Activated naive CD4-positive, alpha-beta T cell treated with Interleukin-2 at 50 U/mL for 16 hours (primary cell): ENCODE measurements around the gene MRE11.

Experiments used
- DNase-seq: peaks from one replicate; pipeline ENCODE4 v3.0.0-alpha.2; 2020

The MRE11 gene

GRCh38 chr11:94504689-94505293, 11.1 kb upstream of the MRE11 start:
- no peak for DNase-seq

GRCh38 chr11:94501522-94501921, 7.9 kb upstream of the MRE11 start:
- DNase-seq, result no peak

DNA sequence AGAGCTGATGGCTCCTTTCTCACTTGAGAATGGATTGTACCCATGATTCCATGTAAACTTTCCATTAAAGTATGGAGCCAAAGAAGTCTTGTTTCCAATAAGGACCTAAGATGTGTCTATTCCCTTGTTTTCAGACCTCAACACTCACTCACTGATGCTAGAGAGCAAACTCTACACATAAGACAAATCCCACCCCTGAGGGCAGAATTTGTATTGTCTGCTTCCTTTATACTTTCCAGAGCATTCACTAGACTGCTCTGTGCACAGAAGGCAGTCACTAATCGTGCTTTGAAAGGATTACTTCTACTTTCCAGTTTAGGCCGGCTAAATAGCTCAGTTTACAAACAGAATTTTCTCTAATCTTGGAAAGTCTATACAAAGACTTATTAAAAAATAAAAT, 6.5 kb upstream of the MRE11 start:
- no peak for DNase-seq

GRCh38 chr11:94494126-94494680, 559 bp upstream of the MRE11 start:
- no peak for DNase-seq

DNA sequence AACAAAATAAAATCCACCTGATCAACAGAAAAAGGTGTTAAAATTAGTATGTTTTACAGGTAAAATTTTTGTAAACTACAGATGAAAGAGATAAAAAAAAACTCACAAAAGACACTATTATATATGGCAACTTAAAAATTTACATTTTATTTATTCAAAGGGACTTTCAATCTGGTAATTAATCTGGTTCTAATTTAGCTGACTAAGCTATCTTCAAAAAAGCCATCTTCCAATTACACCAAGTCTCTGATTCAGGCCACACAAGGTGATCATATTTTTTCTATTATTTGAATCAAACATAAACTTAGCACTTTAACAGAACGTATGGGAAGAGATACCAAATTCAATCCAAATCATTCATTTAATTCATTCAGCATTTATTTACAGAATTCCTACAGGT, 7.6 kb downstream of the MRE11 start:
- DNase-seq, result no peak

- DNase-seq, result no peak
Measured at GRCh38 chr11:94481342-94481741, 12.3 kb downstream of the MRE11 start.

DNA sequence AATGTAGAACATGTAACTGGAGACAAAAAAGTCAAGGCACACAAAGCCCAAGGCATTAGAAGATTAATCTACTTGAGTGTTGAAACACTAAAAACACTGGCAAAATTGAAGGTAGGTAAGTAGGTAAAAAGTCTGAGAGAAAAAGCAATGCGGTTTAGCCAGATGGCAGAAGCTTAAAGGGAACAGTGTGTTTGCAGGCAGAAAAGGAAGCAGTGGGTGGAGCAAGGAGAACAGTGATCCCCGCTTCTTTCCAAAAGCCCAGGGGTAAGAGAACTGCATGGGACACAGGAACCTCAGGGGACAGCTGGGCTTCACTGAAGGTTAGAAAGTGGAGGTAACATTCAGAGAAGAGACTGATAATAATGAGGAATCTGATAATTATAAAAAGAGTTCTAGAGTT, 16.0 kb downstream of the MRE11 start:
- DNase-seq, result no peak

DNA sequence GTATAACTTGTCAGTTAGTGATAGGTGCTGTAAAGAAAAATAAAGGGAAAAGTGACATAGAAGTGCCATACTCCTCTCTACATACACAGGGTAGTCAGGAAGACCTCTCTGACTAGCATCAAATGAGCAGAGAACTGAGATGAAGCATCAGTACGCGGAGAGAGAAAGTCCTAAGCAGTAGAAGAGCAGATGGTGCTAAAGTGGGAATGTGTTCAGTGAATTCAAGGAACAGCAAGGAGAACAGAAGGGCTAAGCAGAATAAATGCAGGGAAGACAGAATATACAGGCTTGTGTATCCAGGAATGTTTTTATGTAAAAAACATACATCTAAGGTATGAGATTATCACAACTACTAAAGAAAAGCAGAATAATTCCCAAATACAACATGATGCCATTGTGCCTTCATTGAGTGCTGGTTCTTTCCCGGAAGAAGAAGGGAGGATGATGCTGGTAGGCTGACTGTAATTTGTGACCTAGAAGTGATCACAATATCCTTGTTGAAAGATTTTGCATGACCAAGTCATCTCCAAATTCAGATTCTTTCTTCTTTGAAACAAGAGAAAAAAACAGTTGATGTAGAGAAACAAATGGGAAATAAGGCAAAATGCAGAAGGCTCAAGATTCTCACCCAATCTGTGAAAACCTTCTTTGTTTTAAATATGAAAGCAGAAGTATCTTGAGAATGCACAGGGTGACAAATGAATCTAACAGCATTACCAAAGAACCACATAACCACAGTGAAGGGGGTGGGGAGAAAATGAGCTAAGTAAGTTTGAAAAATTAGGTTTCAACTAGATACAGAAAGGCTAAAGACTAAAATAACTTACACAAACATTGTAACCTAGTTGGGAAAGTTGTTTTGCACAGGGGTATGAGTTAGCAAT, 20.5 kb downstream of the MRE11 start:
- DNase-seq, result no peak

- no peak for DNase-seq
Measured at GRCh38 chr11:94469416-94469815, 24.2 kb downstream of the MRE11 start.

GRCh38 chr11:94459576-94459975, 34.1 kb downstream of the MRE11 start:
- DNase-seq, result no peak

DNA sequence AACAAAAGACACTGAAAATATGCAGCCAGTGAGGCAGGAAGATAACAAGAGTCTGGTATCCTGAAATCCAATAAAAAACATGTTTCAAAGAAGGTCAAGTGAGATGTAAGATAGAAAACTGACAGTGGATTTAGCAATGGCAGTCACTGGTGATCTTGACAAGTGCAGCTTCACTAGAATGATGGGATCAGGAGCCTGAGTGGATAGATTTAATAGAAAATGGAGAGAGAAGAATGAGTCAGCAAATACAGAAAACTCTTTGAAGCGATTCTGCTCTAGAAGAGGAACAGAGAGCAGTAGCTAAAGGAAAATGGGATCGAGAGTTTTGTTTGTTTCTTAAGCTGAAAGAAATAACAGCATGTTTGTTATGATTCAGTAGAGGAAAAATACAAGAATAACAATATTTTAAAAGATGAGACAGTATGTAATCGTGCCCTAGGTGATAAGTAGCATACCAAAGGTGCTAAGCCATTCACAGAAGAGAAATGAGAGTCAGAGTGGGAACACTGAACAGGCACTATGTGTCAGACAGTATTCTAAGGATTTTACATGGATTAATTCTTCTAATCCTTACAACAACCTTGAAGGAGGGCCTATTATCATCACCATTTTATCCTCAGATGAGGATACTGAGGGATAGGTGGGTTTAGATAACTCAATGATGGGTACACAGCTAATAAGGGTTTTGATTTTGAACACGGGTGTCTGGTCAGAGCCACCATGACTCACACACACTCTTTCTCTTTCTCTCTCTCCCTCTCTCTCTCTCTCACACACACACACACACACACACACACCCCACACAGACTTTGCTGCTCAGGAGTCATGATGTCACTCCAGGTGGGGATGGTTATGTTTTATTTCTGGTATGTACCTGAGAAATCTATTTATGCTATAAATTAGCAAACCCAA, 36.3 kb downstream of the MRE11 start:
- no peak for DNase-seq

- no peak for DNase-seq
Measured at GRCh38 chr11:94455861-94456260, 37.8 kb downstream of the MRE11 start.

GRCh38 chr11:94454301-94454700, 39.3 kb downstream of the MRE11 start:
- no peak for DNase-seq

GRCh38 chr11:94452988-94453387, 40.7 kb downstream of the MRE11 start:
- no peak for DNase-seq

DNA sequence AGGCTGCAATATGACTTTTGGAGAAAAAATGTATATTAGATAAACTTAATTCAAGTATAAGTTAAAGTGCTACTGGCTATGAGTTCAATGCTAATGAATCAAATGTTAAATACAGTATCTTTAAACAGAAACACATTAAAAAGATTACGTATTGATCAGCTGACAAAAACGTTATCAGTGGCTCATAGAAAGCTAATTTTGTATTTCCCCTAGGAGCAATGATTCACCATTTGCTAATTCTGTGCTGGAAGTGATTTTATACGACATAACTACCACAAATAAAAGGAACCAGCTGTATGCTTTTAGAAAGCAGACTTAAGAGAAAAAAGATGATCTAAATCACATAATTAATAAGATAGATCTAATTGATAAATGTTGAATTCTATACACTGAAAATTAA, 43.6 kb downstream of the MRE11 start:
- no peak for DNase-seq

DNA sequence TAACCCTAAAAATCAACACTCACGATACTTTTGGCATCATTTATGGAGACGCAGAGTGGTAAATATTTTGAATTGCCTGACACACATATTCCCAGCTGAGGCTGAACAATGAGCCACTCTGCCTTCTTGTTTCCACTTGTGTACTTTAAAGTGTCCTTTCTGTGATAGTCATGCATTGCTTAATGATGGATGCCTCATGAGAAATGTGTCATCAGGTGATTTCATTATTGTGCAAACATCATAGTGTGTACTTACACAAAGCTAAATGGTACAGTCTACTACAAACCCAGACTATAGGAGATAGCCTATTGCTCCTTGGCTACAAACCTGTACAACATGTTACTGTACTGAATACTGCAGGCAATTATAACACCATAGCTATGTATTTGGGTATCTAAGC, 44.2 kb downstream of the MRE11 start:
- no peak for DNase-seq

DNA sequence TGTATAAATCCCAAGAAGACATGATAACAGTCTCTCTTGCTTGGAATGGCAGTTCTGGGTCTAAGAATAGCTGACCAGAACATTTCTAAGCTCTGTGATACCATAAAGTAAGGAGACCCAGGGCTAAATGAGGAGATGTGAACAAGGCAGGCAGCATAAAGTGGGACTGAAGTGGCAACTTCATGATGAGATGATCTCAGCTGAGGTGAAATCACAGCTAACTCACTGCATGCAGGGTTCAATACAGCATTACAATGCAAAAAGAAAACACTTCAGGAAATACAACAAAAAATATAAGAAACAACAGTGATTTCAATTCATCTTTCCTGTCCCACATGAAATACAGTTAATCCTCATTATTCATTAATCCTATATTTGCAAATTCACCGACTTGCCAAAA, 44.6 kb downstream of the MRE11 start:
- DNase-seq, result no peak

DNA sequence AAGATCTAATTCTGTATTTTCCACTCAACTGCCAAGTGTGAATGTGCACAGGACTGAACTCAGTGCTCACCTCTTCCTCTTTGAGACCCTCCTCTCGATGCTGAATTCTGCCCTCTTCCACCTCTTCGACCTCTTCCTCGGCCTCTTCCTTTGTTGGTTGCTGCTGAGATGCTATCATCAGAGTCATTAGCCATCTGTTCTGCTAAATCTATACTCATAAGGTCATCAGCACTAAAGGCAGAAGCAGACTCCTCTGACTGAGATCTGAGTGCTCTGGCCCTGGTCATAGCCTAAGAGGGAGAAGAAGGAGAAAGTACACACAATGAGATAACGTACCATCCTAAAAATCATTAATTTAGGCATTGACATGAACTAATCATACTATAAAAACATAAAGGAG, 46.5 kb downstream of the MRE11 start:
- DNase-seq, result no peak

- no peak for DNase-seq
Measured at GRCh38 chr11:94445641-94446040, 48.0 kb downstream of the MRE11 start.

GRCh38 chr11:94433049-94433448, 60.6 kb downstream of the MRE11 start:
- no peak for DNase-seq

GRCh38 chr11:94424662-94425061, 69.0 kb downstream of the MRE11 start:
- no peak for DNase-seq

GRCh38 chr11:94424011-94424410, 69.6 kb downstream of the MRE11 start:
- DNase-seq, result no peak

DNA sequence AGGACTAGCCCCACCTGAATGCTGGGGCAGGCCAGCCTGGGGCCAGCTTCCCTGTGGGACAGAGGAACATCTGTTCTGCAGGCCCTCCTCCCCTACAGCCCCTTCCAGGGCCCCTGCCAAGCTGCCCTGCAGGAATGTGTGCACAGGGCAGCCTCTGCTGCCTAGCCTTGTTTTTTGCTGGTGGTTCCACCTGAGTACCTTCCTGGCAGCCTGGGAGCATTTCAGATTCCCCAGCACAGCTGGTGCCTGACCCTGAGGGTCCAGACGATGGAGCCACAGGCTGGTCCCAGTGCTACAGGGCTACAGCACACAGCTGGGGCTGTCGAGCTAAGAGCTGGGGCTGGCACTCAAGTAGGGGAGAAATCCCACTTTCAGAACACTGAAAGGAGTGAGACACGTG, 70.1 kb downstream of the MRE11 start:
- no peak for DNase-seq
